Measurements from ENCODE around the gene ANO1. TPM values are rescaled to one million over a fixed set of nuclear protein-coding genes. Genes with fewer than 3 reads are reported as not detected.

The ANO1 gene
- total RNA-seq, 1 experiment from 2014 or later: 17.8 TPM

- no peak overlapping the region for H3K4me3 Mint-ChIP-seq (ENCODE audit: low read depth, unreplicated experiment)
- no peak for DNase-seq
- H3K27ac Mint-ChIP-seq (ENCODE audit: unreplicated experiment): no peak overlapping the region
- no peaks in the 10 kb centered on the region for H3K9me3 Mint-ChIP-seq (ENCODE audit: low read depth, unreplicated experiment)
- H3K4me1 Mint-ChIP-seq (ENCODE audit: low read depth, unreplicated experiment): peaks cover 8% of the 10 kb centered on the region
- no peaks in the 10 kb centered on the region for H3K36me3 Mint-ChIP-seq (ENCODE audit: insufficient read depth, unreplicated experiment)
- TF ChIP-seq CTCF (IDR thresholded peaks at IDR 0.05; ENCODE audit: unreplicated experiment): no peak
- H3K27me3 Mint-ChIP-seq (ENCODE audit: unreplicated experiment): no peaks in the 10 kb centered on the region
- BruUV-seq (replicated peaks): no TSS peak
- CTCF ChIA-PET: interaction anchor here (0.9 to 1.3 kb wide), 2 partner anchors 245 to 278 kb away, joined by 3 to 4 read pairs; no protein-coding TSS in a partner anchor
- intact Hi-C loops (cut with micrococcal nuclease; ENCODE audit: unreplicated experiment): loop anchor here (5.0 to 10.0 kb wide), 2 partner anchors 108 to 506 kb away; no protein-coding TSS in a partner anchor
Observed at GRCh38 chr11:70192666-70193410, 114.7 kb downstream of the ANO1 start.

GRCh38 chr11:70193411-70194292, 115.5 kb downstream of the ANO1 start:
- Mint-ChIP-seq H3K9me3 (ENCODE audit: low read depth, unreplicated experiment) (no peaks in the 10 kb centered on the region), H3K27ac (ENCODE audit: unreplicated experiment) (no peak overlapping the region), H3K36me3 (ENCODE audit: insufficient read depth, unreplicated experiment) (no peaks in the 10 kb centered on the region), H3K4me1 (ENCODE audit: low read depth, unreplicated experiment) (peaks cover 8% of the 10 kb centered on the region), H3K27me3 (ENCODE audit: unreplicated experiment) (no peaks in the 10 kb centered on the region), H3K4me3 (ENCODE audit: low read depth, unreplicated experiment) (no peak overlapping the region)
- intact Hi-C loops (cut with micrococcal nuclease; ENCODE audit: unreplicated experiment): loop anchor here (5.0 to 10.0 kb wide), 2 partner anchors 109 to 506 kb away; no protein-coding TSS in a partner anchor
- CTCF ChIA-PET: no interaction called here
- BruUV-seq (replicated peaks): no TSS peak
- no peak for TF ChIP-seq CTCF (IDR thresholded peaks at IDR 0.05; ENCODE audit: unreplicated experiment)
- no peak for DNase-seq

GRCh38 chr11:70194792-70195791, 117.0 kb downstream of the ANO1 start:
- no peak for TF ChIP-seq CTCF (IDR thresholded peaks at IDR 0.05; ENCODE audit: unreplicated experiment)
- Mint-ChIP-seq H3K9me3 (ENCODE audit: low read depth, unreplicated experiment) (no peaks in the 10 kb centered on the region), H3K4me1 (ENCODE audit: low read depth, unreplicated experiment) (peaks cover 8% of the 10 kb centered on the region), H3K4me3 (ENCODE audit: low read depth, unreplicated experiment) (no peak overlapping the region), H3K27me3 (ENCODE audit: unreplicated experiment) (no peaks in the 10 kb centered on the region), H3K36me3 (ENCODE audit: insufficient read depth, unreplicated experiment) (no peaks in the 10 kb centered on the region), H3K27ac (ENCODE audit: unreplicated experiment) (no peak overlapping the region)
- intact Hi-C loops (cut with micrococcal nuclease; ENCODE audit: unreplicated experiment): loop anchor here (5.0 to 10.0 kb wide), 2 partner anchors 110 to 508 kb away; no protein-coding TSS in a partner anchor
- CTCF ChIA-PET: interaction anchor here (1.2 to 1.8 kb wide), 4 partner anchors 252 to 294 kb away, joined by 4 read pairs; no protein-coding TSS in a partner anchor
- no peak for DNase-seq
- BruUV-seq (replicated peaks): no TSS peak
